B cell (primary cell): Measurements from ENCODE around the gene MED8. TPM values are rescaled to one million over a fixed set of nuclear protein-coding genes. Genes with fewer than 3 reads are reported as not detected.
"Not testable (repeated sequence)": the region's sequence is repeated elsewhere in the genome, so short reads cannot be mapped to it uniquely, and the experiment has no call there.

ENCODE experiments used
- ATAC-seq: fragments of 200-7000 bp; cut with Tn5 transposase; one replicate; pipeline ENCODE4 v1.10.0; 2021; ENCODE audit warnings: low read depth, mild to moderate bottlenecking, moderate number of reproducible peaks, moderate library complexity
- CTCF ChIA-PET: fragments of 350-600 bp; sonication (Branson Sonifier 250); formaldehyde crosslinking; loops from one replicate; lab custom pipeline; 2021; ENCODE audit warnings: antibody characterized with exemption, inconsistent platforms; lab: Charles Lee
- POLR2A ChIA-PET: fragments of 350-600 bp; sonication (Branson Sonifier 250); formaldehyde crosslinking; loops from one replicate; lab custom pipeline; 2021; ENCODE audit warnings: antibody characterized with exemption; lab: Charles Lee
- DNase-seq: peaks from one replicate; pipeline ENCODE4 v3.0.0; 2013
- H2AFZ ChIP-seq: 2 replicates; pipeline ENCODE4 v1.6.1; 2012; ENCODE audit warnings: mild to moderate bottlenecking, low read depth, low read length; ENCODE audit not compliant: insufficient read depth, poor library complexity, severe bottlenecking
- H3K27ac ChIP-seq, 2 donors: 1 replicate in 1 of 2; 2 replicates in 1 of 2; pipeline ENCODE4 v1.5.1; 2012 to 2013; ENCODE audit warnings: low read length in 2 of 2, mild to moderate bottlenecking in 2 of 2, moderate library complexity in 1 of 2
- H3K27me3 ChIP-seq, 4 experiments: fragments of 200-600 bp in 1 of 4; sonication (generic) in 1 of 4; replicated peaks in 1 of 4; 1 replicate in 2 of 4; 2 replicates in 2 of 4; pipeline versions ENCODE4 v1.6.1 to v1.7.0; 2013 to 2016; ENCODE audit warnings: low read length in 3 of 4, mild to moderate bottlenecking in 2 of 4, mixed read lengths in 1 of 4, moderate library complexity in 1 of 4; ENCODE audit not compliant: insufficient read depth in 4 of 4, control insufficient read depth in 3 of 4; ENCODE audit errors: control extremely low read depth in 1 of 4
- H3K36me3 ChIP-seq, 2 experiments: replicated peaks in 1 of 2; 1 replicate in 1 of 2; 2 replicates in 1 of 2; pipeline versions ENCODE4 v1.6.1 to v1.7.1; 2013; ENCODE audit warnings: low read length in 1 of 2; ENCODE audit not compliant: insufficient read depth in 2 of 2, control insufficient read depth in 1 of 2; ENCODE audit errors: control extremely low read depth in 1 of 2, extremely low read depth in 1 of 2
- H3K4me1 ChIP-seq, 2 donors: fragments of 200-600 bp in 1 of 2; sonication (generic) in 1 of 2; 1 replicate in 1 of 2; 2 replicates in 1 of 2; pipeline versions ENCODE4 v1.5.1 to v1.6.1; 2013 to 2017; ENCODE audit warnings: low read length in 2 of 2; ENCODE audit not compliant: control insufficient read depth in 2 of 2, insufficient read depth in 2 of 2
- H3K4me2 ChIP-seq: replicated peaks from 2 replicates; pipeline ENCODE3; 2012; ENCODE audit warnings: mild to moderate bottlenecking, low read depth, low read length; ENCODE audit not compliant: poor library complexity, severe bottlenecking
- H3K4me3 ChIP-seq, 5 experiments: fragments of 200-600 bp in 1 of 5; sonication (generic) in 1 of 5; 1 replicate in 3 of 5; 2 replicates in 2 of 5; pipeline versions ENCODE4 v1.5.1 to v1.7.0; 2011 to 2016; ENCODE audit warnings: low read length in 4 of 5, mild to moderate bottlenecking in 4 of 5, low read depth in 2 of 5, control low read depth in 1 of 5, moderate library complexity in 1 of 5; ENCODE audit not compliant: insufficient read depth in 1 of 5; ENCODE audit errors: control extremely low read depth in 1 of 5, extremely low read depth in 1 of 5
- H3K79me2 ChIP-seq: fragments of 200-600 bp; sonication (generic); one replicate; pipeline ENCODE4 v1.6.0; 2016; ENCODE audit warnings: low read length; ENCODE audit not compliant: control insufficient read depth, insufficient read depth
- H3K9ac ChIP-seq: fragments of 200-600 bp; sonication (generic); 2 replicates; pipeline ENCODE4 v1.6.1; 2017; ENCODE audit warnings: mild to moderate bottlenecking, low read length, moderate library complexity
- H3K9me3 ChIP-seq, 3 donors: one replicate each; pipeline versions ENCODE4 v1.6.1 to v1.7.1; 2013; ENCODE audit warnings: low read length in 2 of 3; ENCODE audit not compliant: control insufficient read depth in 2 of 3, insufficient read depth in 1 of 3; ENCODE audit errors: control extremely low read depth in 1 of 3
- H4K20me1 ChIP-seq: 2 replicates; pipeline ENCODE4 v1.6.0; 2012; ENCODE audit warnings: mild to moderate bottlenecking, low read length; ENCODE audit not compliant: insufficient read depth, control insufficient read depth, poor library complexity, severe bottlenecking
- H3K27ac Mint-ChIP-seq: one replicate; pipeline ENCODE4 v1.8.0; 2021; ENCODE audit warnings: mixed read lengths
- H3K27me3 Mint-ChIP-seq: one replicate; pipeline ENCODE4 v1.8.0; 2021; ENCODE audit warnings: mixed read lengths
- H3K4me1 Mint-ChIP-seq: one replicate; pipeline ENCODE4 v1.8.0; 2021; ENCODE audit warnings: mixed read lengths
- H3K4me3 Mint-ChIP-seq: one replicate; pipeline ENCODE4 v1.8.0; 2021; ENCODE audit warnings: mixed read lengths
- H3K9me3 Mint-ChIP-seq: one replicate; pipeline ENCODE4 v1.8.0; 2022; ENCODE audit warnings: mixed read lengths; ENCODE audit not compliant: insufficient read depth
- EZH2 ChIP-seq: IDR thresholded peaks from 2 replicates; pipeline ENCODE4 v1.6.1; 2012; ENCODE audit warnings: borderline replicate concordance, low read depth, mild to moderate bottlenecking, moderate library complexity, low read length; ENCODE audit not compliant: insufficient read depth, poor library complexity, severe bottlenecking
- WGBS: methylation state at CpG from one replicate; pipeline ENCODE4 v1.1.5; 2013; ENCODE audit warnings: missing lambda C conversion rate; ENCODE audit not compliant: insufficient coverage; 5-methylcytosine and 5-hydroxymethylcytosine counted together
- intact Hi-C: fragments of 100-400 bp; cut with micrococcal nuclease; formaldehyde crosslinking; loops from one replicate; pipeline ENCODE4 v1.10.0; 2022
- polyA plus RNA-seq: library from polyadenylated mRNA; depleted of rRNA; stranded (reverse); fragments of >200 nt; gene quantifications from 2 replicates; pipeline ENCODE4 v1.2.3, GENCODE V29; 2012
- total RNA-seq, 2 donors: library from RNA; stranded (reverse); fragments of 120-200 nt in 1 of 2; gene quantifications; 1 replicate in 1 of 2; 2 replicates in 1 of 2; pipeline versions ENCODE4 v1.2.3 to v1.2.4, GENCODE V29; 2013 to 2022

The MED8 gene
- total and polyA plus RNA-seq, 2 donors (not counting 1 experiment from before 2014, with no cell fraction given): 12.0 to 30.0 TPM

GRCh38 chr1:43402089-43402865, 12.7 kb upstream of the MED8 start:
- TF ChIP-seq EZH2: no peak

GRCh38 chr1:43400441-43400840, 10.8 kb upstream of the MED8 start:
- peaks cover 64% of the 10 kb centered on the region for H3K79me2 ChIP-seq
- H3K27ac ChIP-seq, H2AFZ ChIP-seq, H3K9me3 ChIP-seq, H3K27me3 Mint-ChIP-seq, H3K4me1 Mint-ChIP-seq, H3K27me3 ChIP-seq, H3K9me3 Mint-ChIP-seq, intact Hi-C loops, H3K27ac Mint-ChIP-seq, ATAC-seq, H3K4me3 Mint-ChIP-seq, H3K4me2 ChIP-seq, POLR2A ChIA-PET, H3K4me3 ChIP-seq, DNase-seq, H3K4me1 ChIP-seq, H3K9ac ChIP-seq: not testable (repeated sequence)
- WGBS: 98% methylated on average over 6 of the region's 9 CpGs
- CTCF ChIA-PET: interaction anchor here (2.1 kb wide), 1 partner anchor 162 kb away, joined by 4 read pairs; no protein-coding TSS in a partner anchor
- H4K20me1 ChIP-seq: peaks cover 34% of the 10 kb centered on the region
- H3K36me3 ChIP-seq: peaks cover 7 to 31% of the 10 kb centered on the region in 2 experiments

More at GRCh38 chr1:43402089-43402865, 12.7 kb upstream of the MED8 start:
- H3K27me3 ChIP-seq: no peaks in the 10 kb centered on the region
- ChIA-PET POLR2A (interaction anchor here (0.6 kb wide), 1 partner anchor 245 kb away, joined by 3 read pairs; no protein-coding TSS in a partner anchor), CTCF (no interaction called here)
- H3K4me1 Mint-ChIP-seq: peaks cover 2% of the 10 kb centered on the region
- ATAC-seq (no peak), DNase-seq (no peak)
- 97% methylated on average over 5 of the region's 6 CpGs for WGBS
- H3K4me3 ChIP-seq: no peak overlapping the region
- intact Hi-C loops: no loop called here
- H3K27ac Mint-ChIP-seq: no peak overlapping the region
- peaks cover 48% of the 10 kb centered on the region for H3K79me2 ChIP-seq
- peaks cover 26% of the 10 kb centered on the region for H4K20me1 ChIP-seq
- no peak overlapping the region for H3K4me3 Mint-ChIP-seq
- H3K9me3 Mint-ChIP-seq: no peaks in the 10 kb centered on the region
- no peak overlapping the region for H3K4me2 ChIP-seq
- H3K27me3 Mint-ChIP-seq: no peaks in the 10 kb centered on the region
- H3K27ac ChIP-seq: no peak overlapping the region
- H3K9me3 ChIP-seq: no peaks in the 10 kb centered on the region
- peaks cover 3 to 47% of the 10 kb centered on the region in 2 experiments for H3K36me3 ChIP-seq
- H2AFZ ChIP-seq: no peak overlapping the region
- no peaks in the 10 kb centered on the region for H3K4me1 ChIP-seq
- no peak overlapping the region for H3K9ac ChIP-seq
